ENCODE results near the gene EPB42. TPM values are rescaled to one million over a fixed set of nuclear protein-coding genes. Genes with fewer than 3 reads are reported as not detected.
A peak's percentile ranks its signal among the peaks of the same experiment; 100 is the strongest.

EPB42 gene
- total and polyA plus RNA-seq, 2 of the 4 experiments (the other 2 are of a cell fraction) = not detected

GRCh38 chr15:43194795-43195194 is 26.0 kb downstream of the EPB42 start:
- Histone ChIP-seq H2BK5ac (ENCODE audit: low read depth, low read length, poor library complexity, severe bottlenecking) (no peak overlapping the region), H3K18ac (ENCODE audit: low read depth, low read length) (no peak overlapping the region), H2BK15ac (ENCODE audit: low read depth, low read length) (no peak overlapping the region), H2AK9ac (replicated peaks; ENCODE audit: low read depth, low read length, poor library complexity) (no peak overlapping the region), H3K9me3 (ENCODE audit: control insufficient read depth, insufficient read depth, low read length) (peaks cover 2% of the 10 kb centered on the region; the same call in 1 of the 2 replicates), H4K5ac (ENCODE audit: low read depth, low read length) (no peak overlapping the region), H3K79me1 (ENCODE audit: low read depth in 1 of 2, low read length in 2 of 2) (no peaks in the 10 kb centered on the region), H3K36me3 (ENCODE audit: control insufficient read depth, insufficient read depth, low read length) (peaks cover 28% of the 10 kb centered on the region), H3K56ac (ENCODE audit: extremely low read depth, insufficient read depth, low read length) (no peak overlapping the region), H2BK20ac (ENCODE audit: low read depth, low read length) (no peak overlapping the region), H3K4ac (ENCODE audit: low read depth, low read length) (no peak overlapping the region), H3K27ac (ENCODE audit: insufficient read depth, low read length) (no peak overlapping the region), H3K9ac (ENCODE audit: low read depth, low read length) (no peak overlapping the region), H3K4me3 (ENCODE audit: insufficient read depth, low read depth, low read length) (no peak overlapping the region), H2AFZ (replicated peaks; ENCODE audit: low read length, poor library complexity) (no peak overlapping the region), H4K8ac (ENCODE audit: low read depth in 2 of 2, low read length in 2 of 2) (no peak overlapping the region), H4K91ac (ENCODE audit: insufficient read depth, low read depth, low read length) (no peak overlapping the region), H2AK5ac (ENCODE audit: low read depth, low read length) (no peak overlapping the region), H3K9me1 (ENCODE audit: insufficient read depth, low read length) (no peaks in the 10 kb centered on the region; the same call in 1 of the 2 replicates), H2BK120ac (ENCODE audit: low read depth, low read length) (no peak overlapping the region), H3K4me1 (ENCODE audit: control insufficient read depth, insufficient read depth, low read length) (peaks cover 5% of the 10 kb centered on the region), H3K27me3 (ENCODE audit: control insufficient read depth, insufficient read depth, low read length) (no peaks in the 10 kb centered on the region), H3K4me2 (ENCODE audit: low read depth, low read length) (peak overlapping the region; percentile 71; the same call in 1 of the 2 replicates), H4K20me1 (ENCODE audit: insufficient read depth, low read length) (no peaks in the 10 kb centered on the region), H3K23ac (ENCODE audit: low read depth, low read length) (no peak overlapping the region), H3K14ac (replicated peaks; ENCODE audit: low read depth, low read length) (no peak overlapping the region; the same call in 1 of the 2 replicates)
- WGBS, 2 experiments (ENCODE audit: extremely low coverage in 2 of 2, insufficient read length in 1 of 2) = no CpG with 5 or more reads among the region's 2 CpGs
- peak; percentile 40 for ATAC-seq (ENCODE audit: low read depth)
- TF ChIP-seq CEBPB (IDR thresholded peaks at IDR 0.05; ENCODE audit: low read depth, low read length) (no peak), RAD21 (IDR thresholded peaks at IDR 0.05; ENCODE audit: low read length) (no peak), MXI1 (IDR thresholded peaks at IDR 0.05; ENCODE audit: borderline replicate concordance, low read depth, low read length) (no peak), MAZ (IDR thresholded peaks at IDR 0.05; ENCODE audit: borderline replicate concordance, low read depth, low read length) (no peak), FOS (IDR thresholded peaks at IDR 0.05; ENCODE audit: low read depth, low read length) (no peak), BHLHE40 (IDR thresholded peaks at IDR 0.05; ENCODE audit: low read depth, low read length) (no peak), USF2 (IDR thresholded peaks at IDR 0.05; ENCODE audit: low read depth, low read length) (no peak), MAFK (IDR thresholded peaks at IDR 0.05; ENCODE audit: low read depth, low read length) (no peak), RCOR1 (IDR thresholded peaks at IDR 0.05; ENCODE audit: insufficient replicate concordance, low read length) (no peak)
- TF ChIP-seq, protein P1, sequence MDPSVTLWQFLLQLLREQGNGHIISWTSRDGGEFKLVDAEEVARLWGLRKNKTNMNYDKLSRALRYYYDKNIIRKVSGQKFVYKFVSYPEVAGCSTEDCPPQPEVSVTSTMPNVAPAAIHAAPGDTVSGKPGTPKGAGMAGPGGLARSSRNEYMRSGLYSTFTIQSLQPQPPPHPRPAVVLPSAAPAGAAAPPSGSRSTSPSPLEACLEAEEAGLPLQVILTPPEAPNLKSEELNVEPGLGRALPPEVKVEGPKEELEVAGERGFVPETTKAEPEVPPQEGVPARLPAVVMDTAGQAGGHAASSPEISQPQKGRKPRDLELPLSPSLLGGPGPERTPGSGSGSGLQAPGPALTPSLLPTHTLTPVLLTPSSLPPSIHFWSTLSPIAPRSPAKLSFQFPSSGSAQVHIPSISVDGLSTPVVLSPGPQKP (IDR thresholded peaks at IDR 0.05; ENCODE audit: borderline replicate concordance, low read depth, low read length) = no peak
- in situ Hi-C loops (cut with MboI; ENCODE audit: low sequenced_read_pairs) (no loop called here), intact Hi-C loops (cut with micrococcal nuclease) (no loop called here), dilution Hi-C loops (cut with HindIII; ENCODE audit: low sequenced_read_pairs, unreplicated experiment) (no loop called here)
- ChIA-PET POLR2A (ENCODE audit: unreplicated experiment) (no interaction called here), CTCF (interaction anchor here (1.6 kb wide), 1 partner anchor 9 kb away, joined by 10 read pairs; no protein-coding TSS in a partner anchor)
- DNase-seq = peak; percentile 38
- no TSS peak for BruUV-seq (replicated peaks)

Data from IMR-90 (cell line).